HepG2 (cell line): ENCODE measurements around the gene ASF1B. TPM values are rescaled to one million over a fixed set of nuclear protein-coding genes. Genes with fewer than 3 reads are reported as not detected.

ENCODE experiments used
- ARNTL ChIP-seq: sonication (generic); formaldehyde crosslinking; IDR thresholded peaks from 2 replicates; pipeline ENCODE4 v1.4.0; 2020; ENCODE audit warnings: mild to moderate bottlenecking, missing genetic modification reagents
- CENPX ChIP-seq: sonication (generic); formaldehyde crosslinking; IDR thresholded peaks from 2 replicates; pipeline ENCODE4 v1.9.0; 2021; ENCODE audit warnings: mild to moderate bottlenecking, missing genetic modification reagents, moderate library complexity
- ESRRA ChIP-seq: sonication (generic); formaldehyde crosslinking; IDR thresholded peaks from 2 replicates; pipeline ENCODE4 v1.5.1; 2020; ENCODE audit warnings: mild to moderate bottlenecking, low read depth, missing genetic modification reagents
- FOXK2 ChIP-seq: fragments of 450-650 bp; IDR thresholded peaks from 2 replicates; pipeline ENCODE4 v1.6.1; 2016
- GTF2F1 ChIP-seq: fragments of 150-350 bp; IDR thresholded peaks from 2 replicates; pipeline ENCODE4 v1.6.1; 2014; ENCODE audit warnings: low read length
- KDM5A ChIP-seq: fragments of 200-600 bp; sonication (generic); IDR thresholded peaks from 2 replicates; pipeline ENCODE4 v1.7.0; 2018; ENCODE audit warnings: antibody characterized with exemption, mild to moderate bottlenecking, low read length, borderline replicate concordance
- RAD21 ChIP-seq: fragments of 450-650 bp; formaldehyde crosslinking; IDR thresholded peaks from 2 replicates; pipeline ENCODE4 v1.5.0; 2020; ENCODE audit warnings: mild to moderate bottlenecking
- REST ChIP-seq, 2 experiments: IDR thresholded peaks; 2 replicates each; pipeline ENCODE4 v1.6.1; 2011 to 2012; ENCODE audit warnings: low read length in 2 of 2, borderline replicate concordance in 1 of 2, low read depth in 1 of 2, mild to moderate bottlenecking in 1 of 2, moderate library complexity in 1 of 2
- ZBTB8A ChIP-seq: sonication (generic); formaldehyde crosslinking; IDR thresholded peaks from 2 replicates; pipeline ENCODE4 v1.4.0; 2020; ENCODE audit warnings: mild to moderate bottlenecking, low read depth, missing genetic modification reagents, borderline replicate concordance
- ZFP36L1 ChIP-seq: sonication (generic); formaldehyde crosslinking; IDR thresholded peaks from 2 replicates; pipeline ENCODE4 v1.8.0; 2022; ENCODE audit warnings: mild to moderate bottlenecking, missing genetic modification reagents, moderate library complexity
- ZNF142 ChIP-seq: sonication (generic); formaldehyde crosslinking; IDR thresholded peaks from 2 replicates; pipeline ENCODE4 v1.4.0; 2020; ENCODE audit warnings: missing genetic modification reagents
- ZNF263 ChIP-seq: sonication (generic); formaldehyde crosslinking; IDR thresholded peaks from 2 replicates; pipeline ENCODE4 v1.4.0; 2020; ENCODE audit warnings: missing genetic modification reagents
- ZNF609 ChIP-seq: sonication (generic); formaldehyde crosslinking; IDR thresholded peaks from 2 replicates; pipeline ENCODE4 v1.4.0; 2020; ENCODE audit warnings: mild to moderate bottlenecking, missing genetic modification reagents, borderline replicate concordance
- ZNF761 ChIP-seq: sonication (generic); formaldehyde crosslinking; conservative IDR thresholded peaks from 2 replicates; pipeline ENCODE4 v1.4.0; 2020; ENCODE audit warnings: mild to moderate bottlenecking, missing genetic modification reagents
- ZNF792 ChIP-seq: IDR thresholded peaks from 2 replicates; pipeline ENCODE4 v1.6.1; 2016
- polyA plus RNA-seq, 8 experiments: library from polyadenylated mRNA; depleted of rRNA in 3 of 8; stranded (reverse) in 7 of 8; unstranded in 1 of 8; fragments of >200 nt; fragmentation: Illumina TruSeq in 4 of 8; extraction: Trizol in 4 of 8; gene quantifications; 2 replicates each; pipeline versions ENCODE4 v1.2.1 to v1.2.3, GENCODE V29; 2011 to 2016; ENCODE audit warnings: low read depth in 4 of 8, missing spikeins in 1 of 8, mixed read lengths in 1 of 8; ENCODE audit not compliant: insufficient read depth in 1 of 8
- total RNA-seq, 5 experiments: library from RNA; depleted of rRNA; stranded (reverse); fragments of >200 nt; fragmentation: Illumina TruSeq; extraction: Trizol; gene quantifications; 2 replicates each; pipeline ENCODE4 v1.2.3, GENCODE V29; 2016; ENCODE audit warnings: low read depth in 1 of 5

ASF1B gene
- total and polyA plus RNA-seq, 2 of the 13 experiments (the other 11 are each of a cell fraction or from before 2014, with no cell fraction given), result 18.2 to 24.8 TPM

- no peak; the same call in 1 of the 2 replicates for TF ChIP-seq ZNF142 (CRISPR knock-in tag)
- TF ChIP-seq ZBTB8A (CRISPR knock-in tag), result no peak
- peak; percentile 37; the same call in 1 of the 2 replicates for TF ChIP-seq ARNTL (CRISPR knock-in tag)
- TF ChIP-seq KDM5A, result peak; percentile 5; the same call in 1 of the 2 replicates
- peak; percentile 86 for TF ChIP-seq FOXK2
- TF ChIP-seq ZFP36L1 (CRISPR knock-in tag), result peak; percentile 97; the same call in 1 of the 2 replicates
- no peak for TF ChIP-seq REST (IDR thresholded peaks at IDR 0.05; ENCODE audit: borderline replicate concordance in 1 of 2, low read depth in 1 of 2, low read length in 2 of 2)
- no peak for TF ChIP-seq ZNF609 (CRISPR knock-in tag)
- 0 out of 2 replicates have a peak, but pooled peaks have one; percentile 26 for TF ChIP-seq ZNF761 (CRISPR knock-in tag)
- peak; percentile 89 for TF ChIP-seq RAD21 (CRISPR knock-in tag)
- TF ChIP-seq ZNF263 (CRISPR knock-in tag), result no peak
- TF ChIP-seq GTF2F1, result no peak
- no peak; the same call in 1 of the 2 replicates for TF ChIP-seq ZNF792
- TF ChIP-seq CENPX (CRISPR knock-in tag), result no peak
- TF ChIP-seq ESRRA (CRISPR knock-in tag), result peak; percentile 51; the same call in 1 of the 2 replicates
Measured at GRCh38 chr19:14136509-14137281, at the start of gene ASF1B (continued).
